Stimulated activated CD8-positive, alpha-beta memory T cell treated with anti-CD3 and anti-CD28 coated beads, Interleukin-12 subunit alpha, Interleukin-12 subunit beta, amount 100 ng/mL, for 24 hours (primary cell): ENCODE results near the gene GALNS.
"Not testable (repeated sequence)": the region's sequence is repeated elsewhere in the genome, so short reads cannot be mapped to it uniquely, and the experiment has no call there.

Source experiments
- DNase-seq: peaks from one replicate; pipeline ENCODE4 v3.0.0-alpha.2; 2020; ENCODE audit errors: extremely low read depth

Gene GALNS, protein sequence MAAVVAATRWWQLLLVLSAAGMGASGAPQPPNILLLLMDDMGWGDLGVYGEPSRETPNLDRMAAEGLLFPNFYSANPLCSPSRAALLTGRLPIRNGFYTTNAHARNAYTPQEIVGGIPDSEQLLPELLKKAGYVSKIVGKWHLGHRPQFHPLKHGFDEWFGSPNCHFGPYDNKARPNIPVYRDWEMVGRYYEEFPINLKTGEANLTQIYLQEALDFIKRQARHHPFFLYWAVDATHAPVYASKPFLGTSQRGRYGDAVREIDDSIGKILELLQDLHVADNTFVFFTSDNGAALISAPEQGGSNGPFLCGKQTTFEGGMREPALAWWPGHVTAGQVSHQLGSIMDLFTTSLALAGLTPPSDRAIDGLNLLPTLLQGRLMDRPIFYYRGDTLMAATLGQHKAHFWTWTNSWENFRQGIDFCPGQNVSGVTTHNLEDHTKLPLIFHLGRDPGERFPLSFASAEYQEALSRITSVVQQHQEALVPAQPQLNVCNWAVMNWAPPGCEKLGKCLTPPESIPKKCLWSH

GRCh38 chr16:88856828-88857727 is at the start of gene GALNS, which contains the start of gene TRAPPC2L:
Gene GALNS (minus strand): TSS chr16:88856947. CDS start chr16:88856877, 70 bp downstream.
Gene TRAPPC2L (plus strand): TSS chr16:88857127. CDS start chr16:88857151, 24 bp downstream.
- peak; percentile 98 for DNase-seq

- no peak for DNase-seq
Observed at GRCh38 chr16:88906020-88906419, 49.3 kb upstream of the GALNS start.

DNA sequence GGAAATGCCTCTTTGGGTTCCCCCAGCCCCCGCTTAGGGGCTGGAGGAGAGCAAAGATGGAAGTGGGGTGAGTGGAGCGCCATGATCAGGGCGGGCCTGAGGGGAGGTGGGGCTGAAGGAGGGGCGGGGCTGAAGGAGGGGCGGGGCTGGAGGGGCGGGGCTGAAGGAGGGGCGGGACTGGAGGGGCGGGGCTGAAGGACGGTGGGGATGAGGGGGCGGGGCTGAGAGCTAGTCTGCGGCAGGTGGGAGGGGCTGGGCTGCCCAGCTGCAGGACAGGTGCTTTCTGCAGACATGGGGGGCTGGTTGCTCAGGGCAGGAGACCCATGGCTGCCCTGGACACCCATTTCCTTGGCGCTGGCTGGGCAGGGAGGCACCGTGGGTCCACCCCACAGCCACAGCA is 48.8 kb upstream of the GALNS start:
- no peak for DNase-seq

DNA sequence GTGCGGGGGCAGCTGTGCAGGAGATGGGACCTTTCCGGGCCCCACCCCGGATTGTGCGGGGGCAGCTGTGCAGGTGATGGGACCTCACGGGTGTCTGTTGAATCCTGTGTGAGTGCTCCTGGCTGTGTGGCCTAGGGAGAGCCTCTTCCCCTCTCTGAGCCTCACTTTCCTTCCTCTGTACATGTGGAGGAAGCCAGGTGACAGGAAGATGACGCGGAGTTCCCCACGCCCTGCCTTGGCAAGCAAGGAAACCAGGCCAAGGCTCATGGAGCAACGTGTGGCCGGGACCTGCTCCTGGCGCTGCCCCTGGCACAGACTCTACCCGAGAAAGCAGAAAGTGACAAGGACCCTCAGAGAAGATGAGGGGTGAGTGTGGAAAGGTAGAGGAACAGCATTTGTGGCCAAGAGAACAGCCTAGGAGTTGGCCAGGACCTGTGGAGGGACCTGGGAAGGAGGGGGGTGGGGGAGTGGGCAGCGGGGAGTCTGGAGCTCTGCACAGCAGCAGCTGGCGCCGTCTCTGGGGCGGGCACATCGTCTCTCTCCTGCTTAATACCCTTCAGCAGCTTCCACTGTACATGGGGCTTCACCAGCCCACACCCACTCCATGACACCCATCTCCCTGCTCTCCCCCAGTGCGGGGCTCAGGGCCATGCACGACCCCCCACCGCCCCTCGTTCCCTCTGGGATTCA is 48.1 kb upstream of the GALNS start:
- no peak for DNase-seq

- DNase-seq: no peak
Observed at GRCh38 chr16:88903267-88903666, 46.5 kb upstream of the GALNS start.

- no peak for DNase-seq
Observed at GRCh38 chr16:88902744-88903143, 46.0 kb upstream of the GALNS start.

GRCh38 chr16:88901718-88902337 is 45.1 kb upstream of the GALNS start:
- DNase-seq: no peak

GRCh38 chr16:88900662-88901052 is 43.9 kb upstream of the GALNS start:
- no peak for DNase-seq

DNA sequence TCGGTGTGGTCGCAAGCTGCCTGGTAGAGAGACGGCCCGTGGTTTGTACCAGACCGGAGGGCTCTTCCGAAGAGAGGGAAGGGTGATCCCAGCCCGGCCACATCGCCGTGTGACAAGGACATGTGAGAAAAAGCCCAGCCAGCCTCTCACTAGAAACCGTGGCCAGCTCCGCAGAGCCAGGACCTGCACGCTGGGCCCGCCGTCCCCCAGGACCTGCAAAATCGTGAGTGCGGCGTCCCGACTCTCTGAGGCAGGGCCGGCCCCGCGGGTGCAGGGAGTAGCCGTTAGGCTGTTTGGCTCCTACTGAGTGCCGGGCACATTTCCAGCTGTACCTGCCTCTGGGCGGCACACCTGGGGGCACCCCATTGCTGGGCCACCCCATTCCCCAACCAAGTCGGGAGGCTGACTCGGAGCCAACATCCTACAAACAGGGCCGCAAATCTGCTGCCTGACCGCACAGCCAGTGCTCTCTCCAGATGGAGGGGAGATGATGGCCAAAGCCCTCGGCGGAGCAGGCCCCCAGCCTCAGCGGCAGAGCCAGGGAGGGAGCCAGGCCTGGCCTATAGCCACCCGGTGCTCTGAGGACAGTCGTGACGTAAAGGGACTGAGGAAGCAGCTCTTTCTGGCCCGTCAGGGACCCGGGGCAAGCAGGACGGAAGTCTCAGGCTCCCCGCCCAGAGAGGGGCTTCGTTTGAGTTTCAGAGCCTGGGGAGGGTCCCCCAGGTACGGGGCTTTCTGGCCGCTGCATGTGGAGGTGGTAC is 43.3 kb upstream of the GALNS start:
- DNase-seq: no peak

DNA sequence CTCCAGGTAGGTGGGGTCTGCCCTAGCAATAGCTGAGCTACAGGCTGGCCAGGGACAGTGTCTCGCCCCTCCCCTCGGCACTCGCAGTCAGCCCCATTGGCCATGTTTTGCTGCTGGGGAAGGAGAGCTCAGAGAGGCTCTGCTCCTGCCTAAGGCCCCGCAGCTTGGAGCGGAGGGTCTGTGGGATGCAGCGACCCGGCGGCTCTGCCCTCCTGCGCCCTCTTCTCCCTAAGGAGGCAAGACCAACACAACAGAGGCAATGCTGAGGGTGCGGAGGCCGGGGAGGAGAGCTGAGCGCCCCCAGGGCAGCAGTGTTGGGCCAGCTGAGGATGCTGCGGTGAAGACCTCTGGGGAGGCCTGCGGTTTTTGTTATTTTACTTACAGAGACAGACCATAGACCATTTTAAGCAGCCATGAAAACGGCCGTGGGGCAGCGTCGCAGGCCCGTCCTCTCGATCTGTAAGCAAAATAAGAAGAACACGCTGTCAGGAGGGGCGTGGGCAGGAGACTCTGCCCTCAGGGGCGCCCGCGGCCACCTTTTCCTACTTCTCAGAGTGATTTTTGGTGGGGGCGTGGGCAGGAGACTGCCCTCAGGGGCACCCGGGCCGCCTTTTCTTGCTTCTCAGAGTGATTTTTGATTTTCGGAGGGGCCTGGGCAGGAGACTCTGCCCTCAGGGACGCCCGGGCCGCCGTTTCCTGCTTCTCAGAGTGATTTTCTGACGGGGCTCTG is 41.1 kb upstream of the GALNS start:
- no peak for DNase-seq

GRCh38 chr16:88896238-88897070 is 39.7 kb upstream of the GALNS start:
- no peak for DNase-seq

DNA sequence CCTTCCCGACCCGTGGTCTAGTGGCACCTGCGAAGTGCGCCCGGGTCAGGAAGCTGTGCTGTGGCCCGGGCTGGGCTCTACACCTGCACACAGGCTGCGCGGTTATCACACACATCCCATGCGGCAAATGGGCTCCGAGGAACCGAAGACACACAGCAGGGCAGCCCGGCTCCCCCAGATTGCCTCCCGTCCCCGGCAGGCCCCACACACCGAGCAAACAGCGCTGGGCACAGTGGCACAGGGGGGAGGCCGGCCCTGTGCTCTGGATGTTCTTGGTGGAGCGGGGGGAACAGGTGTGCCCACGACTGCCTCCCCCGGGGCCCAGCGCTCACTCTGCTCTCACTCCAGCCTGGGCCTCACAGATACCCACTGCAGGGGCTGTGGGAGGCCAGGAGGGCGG is 38.6 kb upstream of the GALNS start:
- DNase-seq: no peak

- DNase-seq: no peak
Observed at GRCh38 chr16:88894681-88895300, 38.0 kb upstream of the GALNS start.

- not testable (repeated sequence) for DNase-seq
Observed at GRCh38 chr16:88894266-88894665, 37.5 kb upstream of the GALNS start.

- DNase-seq: no peak
Observed at GRCh38 chr16:88893127-88893968, 36.6 kb upstream of the GALNS start.

DNA sequence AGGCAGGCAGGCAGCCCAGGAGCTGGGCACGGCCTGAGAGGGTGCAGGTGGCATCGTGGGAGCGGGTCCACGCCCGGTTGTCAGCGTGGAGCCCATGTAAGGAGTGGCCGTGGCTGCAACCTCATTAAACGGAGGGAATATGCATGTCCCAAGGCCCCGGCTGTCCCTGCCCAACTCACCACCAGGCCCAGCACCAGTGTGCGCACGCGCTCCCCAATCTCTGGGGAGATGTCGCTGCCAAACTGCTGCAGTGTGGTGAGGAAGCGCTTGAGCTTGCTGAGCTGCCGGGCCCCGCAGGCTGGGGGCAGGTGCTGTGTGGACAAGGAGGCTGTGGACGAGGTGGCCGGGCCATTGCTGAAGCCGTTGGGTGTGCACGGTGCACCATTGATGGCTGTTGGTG is 35.3 kb upstream of the GALNS start:
- no peak for DNase-seq

DNA sequence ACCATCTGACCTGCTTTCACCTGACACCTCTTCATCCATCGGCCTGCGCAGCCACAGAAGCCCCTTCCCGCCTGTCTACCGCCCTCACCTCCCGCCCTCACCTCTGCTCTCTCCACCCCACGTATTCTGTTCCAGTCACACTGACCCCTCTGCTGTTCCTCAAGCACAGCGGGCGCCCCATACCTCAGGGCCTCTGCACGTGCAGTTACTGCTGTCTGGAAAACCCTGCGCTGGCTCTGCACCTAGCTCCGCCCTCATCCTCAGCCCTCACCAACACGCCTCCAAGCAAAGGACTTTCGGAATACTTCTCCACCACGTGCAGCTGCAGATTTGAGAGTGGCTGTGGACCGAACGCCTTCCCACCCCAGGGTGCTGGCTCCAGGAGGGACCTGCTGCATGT is 34.3 kb upstream of the GALNS start:
- DNase-seq: no peak
